AG08396 (cell line): ENCODE data around the gene CASP6.

Experiments used
- DNase-seq: peaks from one replicate; pipeline ENCODE4 v3.0.0; 2012; ENCODE audit warnings: low spot score, mixed read lengths

CASP6 gene

DNA sequence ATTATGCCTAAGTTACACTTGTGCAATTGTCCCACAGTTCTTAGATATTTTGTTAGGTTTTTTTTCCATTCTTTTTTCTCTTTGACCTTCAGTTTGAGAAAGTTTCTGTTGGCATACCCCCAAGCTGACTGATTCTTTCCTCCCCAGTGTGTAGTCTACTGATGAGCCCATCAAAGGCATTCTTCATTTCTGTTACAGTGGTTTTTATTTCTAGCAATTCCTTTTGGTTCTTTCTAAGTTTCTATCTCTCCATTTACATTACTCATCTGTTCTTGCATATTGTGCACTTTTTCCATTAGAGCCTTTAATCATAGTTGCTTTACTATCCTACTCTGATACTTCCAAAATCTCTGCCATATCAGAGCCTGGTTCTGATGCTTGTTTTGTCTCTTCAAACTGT is 31.9 kb downstream of the CASP6 start:
- no peak for DNase-seq

DNA sequence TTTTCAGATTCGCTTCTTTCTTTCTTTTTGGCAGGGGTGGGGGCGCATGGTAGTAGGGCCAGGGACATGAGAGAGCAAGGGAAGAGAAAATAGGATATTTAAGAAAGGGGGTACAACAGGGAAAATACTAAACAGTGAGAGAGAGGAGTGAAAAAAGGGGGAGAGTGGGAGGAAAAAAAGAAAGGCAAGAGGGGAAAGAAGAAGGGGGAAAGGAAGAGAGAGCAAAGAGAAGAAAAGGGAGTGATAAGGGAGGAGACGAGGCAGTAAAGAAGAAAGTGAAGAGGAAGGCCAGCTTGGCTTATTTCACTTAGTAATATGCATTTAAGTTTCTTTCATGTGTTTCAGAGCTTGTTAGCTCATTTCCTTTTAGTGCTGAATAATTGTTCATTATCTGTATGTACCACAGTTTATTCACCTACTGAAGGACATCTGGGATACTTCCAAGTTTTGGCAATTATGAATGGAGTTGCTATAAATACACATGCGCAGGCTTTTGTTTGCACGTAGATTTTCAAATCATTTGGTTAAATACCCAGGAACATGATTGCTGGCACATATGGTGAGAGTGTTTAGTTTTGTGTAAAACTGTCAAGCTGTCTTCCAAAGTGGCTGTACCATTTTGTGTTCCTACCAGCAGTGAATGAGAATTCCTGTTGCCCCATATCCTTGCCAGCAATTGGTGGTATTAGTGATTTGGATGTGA is 37.3 kb downstream of the CASP6 start:
- no peak for DNase-seq

DNA sequence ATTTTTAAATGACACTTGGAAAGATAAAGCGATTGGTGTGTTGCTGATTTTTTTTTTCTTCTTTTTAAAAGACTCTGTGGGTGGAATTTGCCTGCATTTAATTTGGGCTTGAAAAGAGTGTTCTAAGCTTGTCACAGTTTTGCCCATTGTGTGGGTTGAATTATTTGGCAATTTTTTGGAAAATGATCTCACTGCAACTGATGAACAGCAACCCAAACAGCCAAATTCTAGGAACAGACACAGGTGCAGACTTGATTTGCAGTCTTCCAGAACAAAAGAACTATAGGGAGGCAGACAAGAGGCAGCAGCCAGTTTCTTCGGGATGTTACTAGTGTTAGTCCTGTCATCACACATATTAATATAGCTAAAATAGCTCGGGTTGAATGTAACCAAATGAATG is 40.5 kb downstream of the CASP6 start:
- DNase-seq, result no peak

DNA sequence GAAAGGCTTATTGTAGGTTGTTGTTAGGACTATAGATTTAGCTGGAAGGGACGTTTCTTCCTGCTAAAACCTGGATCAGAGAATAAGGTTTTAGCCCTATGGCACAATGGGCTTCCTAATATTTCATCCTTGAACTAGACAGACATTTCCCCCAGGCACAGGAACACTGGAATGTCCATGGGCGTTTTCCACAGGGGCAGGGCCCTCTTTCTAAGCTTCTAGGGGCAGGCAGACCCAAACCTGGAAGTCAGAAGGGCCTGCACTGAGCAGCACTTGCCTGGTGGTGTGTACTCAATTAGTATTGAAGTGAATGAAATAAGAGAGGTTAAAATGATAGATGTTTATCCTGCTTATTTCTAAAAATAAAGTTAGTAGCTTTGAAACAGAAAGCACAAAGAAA is 41.1 kb downstream of the CASP6 start:
- DNase-seq, result no peak

GRCh38 chr4:109658871-109659410 is 44.3 kb downstream of the CASP6 start:
- DNase-seq, result no peak

GRCh38 chr4:109657854-109658418 is 45.3 kb downstream of the CASP6 start:
- no peak for DNase-seq

DNA sequence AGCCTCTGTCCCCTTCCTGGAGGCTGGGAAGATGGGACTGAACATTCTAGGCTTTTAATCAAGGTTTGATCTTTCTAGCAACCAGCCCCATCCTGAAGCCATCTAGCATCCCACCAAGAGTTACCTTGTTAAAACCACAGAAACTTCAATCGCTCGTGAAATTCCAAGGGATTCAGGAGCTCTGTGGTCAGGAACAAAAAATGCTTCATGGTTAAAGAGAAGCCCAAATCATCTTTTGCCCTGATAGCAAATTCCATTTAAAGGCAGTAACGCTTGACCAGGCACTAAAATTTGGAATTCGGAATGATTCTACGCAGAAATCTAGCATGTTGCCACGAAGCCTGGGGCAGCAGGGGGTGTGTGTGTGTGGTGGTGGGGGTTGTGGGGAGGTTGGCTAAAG is 47.8 kb downstream of the CASP6 start:
- DNase-seq, result no peak

DNA sequence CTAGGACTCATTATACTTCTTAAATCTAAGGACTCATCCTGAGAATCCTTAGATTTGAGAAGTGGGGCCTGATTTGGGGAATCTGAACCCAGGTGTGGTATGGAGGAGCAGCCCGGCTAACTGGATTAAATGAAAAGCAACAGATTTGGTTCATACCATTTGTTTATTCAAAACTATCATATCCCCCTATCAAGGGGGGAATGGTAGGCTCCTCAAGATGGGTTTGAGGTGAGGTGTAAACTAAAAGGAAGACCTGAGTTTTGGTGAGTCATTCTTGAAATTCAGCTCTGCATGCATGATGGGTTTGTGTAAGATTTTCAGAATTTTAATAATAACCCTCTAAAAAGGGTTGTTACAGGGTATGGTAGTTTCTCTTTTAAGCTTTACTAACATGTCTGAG is 53.4 kb downstream of the CASP6 start:
- DNase-seq, result no peak

DNA sequence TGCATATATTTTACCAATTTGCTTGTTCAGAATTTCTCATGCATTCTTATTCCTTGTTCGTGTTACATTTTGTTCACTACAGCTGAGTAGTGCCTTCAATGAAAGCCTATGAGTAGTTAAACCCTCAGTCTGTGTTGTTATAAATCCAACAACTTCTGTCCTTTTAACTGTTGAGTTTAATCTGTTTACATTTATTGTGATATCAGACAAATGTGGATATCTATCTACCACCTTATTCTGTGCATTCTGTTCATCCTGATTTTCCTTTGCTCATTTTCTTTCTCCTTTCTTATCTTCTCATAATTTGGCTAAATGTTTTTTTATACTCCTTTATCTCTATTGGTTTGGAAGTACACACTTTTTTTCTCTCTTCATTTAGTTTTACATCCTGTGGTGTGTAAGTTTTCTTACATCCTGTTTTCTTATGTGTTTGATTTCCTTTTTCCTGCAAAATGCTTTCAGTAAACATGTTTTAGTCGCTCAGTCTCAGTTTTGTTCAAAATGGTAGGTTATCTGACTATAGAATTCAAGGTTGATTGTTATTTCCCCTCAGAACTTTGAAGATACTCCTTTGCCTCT is 54.2 kb downstream of the CASP6 start:
- no peak for DNase-seq

GRCh38 chr4:109648266-109648996 is 54.8 kb downstream of the CASP6 start:
- DNase-seq, result no peak

GRCh38 chr4:109645874-109646710 is 57.2 kb downstream of the CASP6 start:
- DNase-seq, result no peak

GRCh38 chr4:109640644-109641043 is 62.6 kb downstream of the CASP6 start:
- no peak for DNase-seq
